Activated T-helper 1 cell treated with anti-CD3 and anti-CD28 coated beads, Interleukin-2, amount 50 U/mL, for 16 hours (primary cell): ENCODE results near the gene ALK.

Source experiments
- DNase-seq, 2 donors: peaks; one replicate each; pipeline ENCODE4 v3.0.0-alpha.2; 2020; ENCODE audit warnings: low read depth in 1 of 2, low spot score in 1 of 2

ALK gene

DNA sequence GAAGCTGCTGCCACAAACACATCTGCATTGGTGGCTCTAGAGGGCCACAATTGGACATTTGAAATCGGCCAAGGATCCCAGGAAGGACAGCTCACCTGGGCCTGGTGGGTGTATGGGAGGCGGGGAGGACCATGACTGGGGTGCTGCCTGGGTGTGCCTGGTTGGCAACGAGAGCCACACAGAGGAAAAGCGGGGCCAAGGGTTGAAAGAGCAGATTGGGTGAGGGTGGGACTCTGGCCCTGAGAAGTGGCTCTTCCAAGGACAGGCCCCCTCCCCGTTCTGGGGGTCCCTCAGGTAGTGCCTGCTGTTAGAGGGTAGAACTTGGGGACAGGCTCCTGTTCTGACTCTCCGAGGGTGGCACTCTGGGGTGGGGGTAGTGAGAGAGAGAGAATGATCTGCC, 703.3 kb downstream of the ALK start:
- no peak for DNase-seq

DNA sequence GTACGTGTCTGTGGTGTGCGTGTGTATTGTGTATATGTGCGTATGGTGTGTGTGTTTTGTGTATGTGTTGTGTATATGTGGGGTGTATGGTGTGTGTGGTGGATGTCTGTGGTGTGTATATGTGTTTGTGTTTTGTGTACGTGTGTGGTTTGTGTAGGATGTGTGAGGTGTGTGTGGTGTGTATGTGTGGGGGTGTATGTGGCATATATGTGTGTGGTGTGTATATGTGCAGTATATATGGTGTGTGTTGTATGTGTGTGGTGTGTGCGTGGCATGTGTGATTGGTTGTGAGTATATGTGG, 704.8 kb downstream of the ALK start:
- no peak for DNase-seq

DNA sequence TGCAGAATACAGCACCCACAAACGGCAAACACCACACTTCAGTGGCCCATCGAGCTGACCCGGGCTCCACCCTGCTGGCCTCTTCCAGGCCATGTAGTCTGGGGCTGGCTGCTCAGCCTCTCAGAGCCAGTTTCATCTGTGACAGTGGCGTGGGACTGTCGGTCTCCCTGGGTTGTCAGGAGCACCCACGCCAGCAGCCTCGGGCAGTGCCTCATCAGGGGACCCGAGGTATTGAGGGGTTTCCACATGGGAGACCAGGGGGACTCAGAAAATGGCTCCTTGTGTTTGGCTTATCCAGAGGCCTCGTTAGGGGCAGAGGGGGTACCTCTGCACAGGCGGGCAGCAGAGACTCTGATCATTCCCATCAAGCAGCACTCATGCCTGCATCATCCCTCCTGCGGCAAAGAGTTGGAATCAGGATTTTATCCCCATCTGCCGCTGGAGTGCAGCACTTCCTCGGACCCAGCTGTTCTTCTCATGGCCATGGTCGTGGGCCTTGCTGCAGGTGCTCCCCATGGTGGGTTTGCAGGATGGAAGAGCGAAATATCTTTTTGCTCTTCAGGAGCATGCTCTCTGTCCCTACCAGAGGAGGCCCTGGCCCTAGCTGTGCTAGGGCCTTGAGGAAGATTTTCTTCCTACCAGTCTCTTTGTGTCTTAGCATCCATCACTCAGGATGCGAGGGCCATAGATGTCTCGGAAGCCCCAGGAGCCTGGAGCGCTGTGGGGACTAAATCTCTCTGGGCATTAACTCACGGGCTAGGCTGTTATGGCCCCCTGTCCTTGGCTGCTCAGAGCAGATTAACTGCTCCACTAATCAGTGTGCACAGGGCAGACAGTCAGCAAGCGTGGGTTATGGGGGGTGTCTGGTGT, 705.4 kb downstream of the ALK start:
- DNase-seq = no peak

DNA sequence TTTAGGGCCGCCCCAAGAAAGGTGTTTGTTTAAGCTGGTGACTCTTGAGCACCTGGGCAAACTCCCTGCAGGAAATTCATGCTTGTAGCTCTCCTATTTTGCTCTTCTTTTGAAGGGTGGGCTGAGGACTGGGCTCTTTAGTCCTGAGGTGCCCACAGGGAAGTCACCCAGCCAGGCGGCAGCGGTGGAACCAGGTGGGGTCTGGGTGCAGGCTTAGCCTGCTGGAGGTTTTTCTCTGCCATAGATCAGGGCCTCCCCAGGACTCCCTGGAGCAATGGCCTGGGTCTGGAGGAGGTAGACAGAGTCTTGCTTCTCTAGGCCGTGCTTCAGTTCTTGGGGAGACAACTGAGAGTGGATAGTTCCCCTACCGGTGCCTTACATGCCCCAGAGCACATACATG, 706.3 kb downstream of the ALK start:
- DNase-seq = no peak

DNA sequence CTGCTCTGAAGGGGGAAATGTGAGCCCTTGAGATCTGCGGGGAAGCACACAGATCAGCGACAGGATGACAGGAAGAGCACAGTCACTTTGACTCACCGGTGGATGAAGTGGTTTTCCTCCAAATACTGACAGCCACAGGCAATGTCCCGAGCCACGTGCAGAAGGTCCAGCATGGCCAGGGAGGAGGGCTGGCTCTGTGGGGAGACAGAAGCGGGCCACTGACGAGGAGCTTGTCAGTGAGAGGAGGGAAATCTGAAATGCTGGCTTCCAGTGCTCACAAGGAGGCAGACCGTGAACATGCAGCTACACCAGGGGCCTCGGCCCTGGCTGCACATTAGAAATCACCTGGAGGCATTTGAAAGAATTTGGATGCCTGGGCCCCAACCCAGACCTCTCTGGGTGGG, 707.5 kb downstream of the ALK start:
- no peak for DNase-seq

DNA sequence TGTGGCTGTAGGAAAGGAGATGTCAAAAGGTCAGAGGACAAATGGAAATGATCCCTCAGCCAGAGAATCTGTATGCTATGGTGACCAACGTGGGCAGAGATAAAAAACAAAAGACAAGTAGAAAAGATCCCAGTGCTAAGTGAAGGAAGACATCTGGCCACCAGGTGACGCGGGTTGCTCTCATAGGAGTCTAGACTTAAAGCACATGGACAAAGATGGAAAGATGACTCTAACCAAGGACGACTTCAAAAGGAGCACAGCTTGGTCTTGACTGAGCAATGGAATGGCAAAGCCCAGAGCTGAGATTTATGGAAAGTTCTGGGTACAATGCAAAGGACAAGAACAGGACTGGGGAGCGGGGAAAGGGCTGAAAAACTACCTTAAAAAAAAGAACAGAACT, 709.4 kb downstream of the ALK start:
- DNase-seq = no peak

DNA sequence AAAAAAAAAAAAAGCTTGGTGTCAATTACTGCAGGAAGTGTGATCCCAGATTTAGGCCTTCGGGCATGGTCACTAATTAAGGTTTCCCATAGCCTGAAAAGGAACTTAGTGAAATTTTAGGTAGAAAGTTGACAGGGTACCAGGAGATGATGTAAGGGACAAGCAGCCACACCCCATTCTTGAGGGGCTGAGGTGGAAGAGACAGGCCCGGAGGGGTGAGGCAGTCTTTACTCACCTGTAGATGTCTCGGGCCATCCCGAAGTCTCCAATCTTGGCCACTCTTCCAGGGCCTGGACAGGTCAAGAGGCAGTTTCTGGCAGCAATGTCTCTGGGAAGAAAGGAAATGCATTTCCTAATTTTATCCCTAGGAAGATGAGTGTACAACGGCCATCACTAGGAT, 711.8 kb downstream of the ALK start:
- DNase-seq = no peak

DNA sequence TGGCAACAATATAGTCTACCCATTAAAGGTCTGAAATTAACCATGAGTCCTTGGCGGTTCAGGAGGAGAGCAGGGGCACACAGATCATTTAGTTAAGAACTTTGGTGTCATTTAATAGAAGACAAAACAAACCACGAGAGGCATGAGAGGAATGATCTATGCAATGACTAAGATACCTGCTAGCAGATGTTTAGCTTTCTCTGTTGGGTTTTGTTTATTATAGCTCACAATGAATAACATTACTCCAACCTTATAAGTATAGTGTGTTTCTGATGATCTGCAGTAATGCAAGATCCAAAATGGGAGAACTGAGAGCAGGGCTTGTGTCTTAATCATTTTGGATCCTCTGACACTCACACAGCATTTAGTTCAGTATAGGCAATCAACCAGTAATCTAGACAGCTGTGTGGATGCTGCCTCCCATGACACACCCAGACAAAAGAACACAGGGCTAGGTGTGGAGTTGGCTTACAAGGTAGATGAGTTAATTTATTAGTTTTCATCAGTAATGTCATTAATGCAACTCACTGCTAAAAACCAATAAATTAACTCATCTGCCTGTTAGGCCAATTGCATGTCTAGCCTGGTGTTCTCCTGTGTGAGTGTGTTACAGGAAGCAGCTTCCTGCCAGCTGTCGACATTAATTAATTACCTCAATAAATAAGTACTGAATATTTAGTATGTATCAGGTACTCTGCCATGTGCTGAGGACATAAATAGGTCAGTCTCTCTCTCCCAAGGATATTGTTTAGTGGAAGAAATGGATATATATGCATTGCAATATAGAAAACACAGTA, 713.8 kb downstream of the ALK start:
- no peak for DNase-seq

DNA sequence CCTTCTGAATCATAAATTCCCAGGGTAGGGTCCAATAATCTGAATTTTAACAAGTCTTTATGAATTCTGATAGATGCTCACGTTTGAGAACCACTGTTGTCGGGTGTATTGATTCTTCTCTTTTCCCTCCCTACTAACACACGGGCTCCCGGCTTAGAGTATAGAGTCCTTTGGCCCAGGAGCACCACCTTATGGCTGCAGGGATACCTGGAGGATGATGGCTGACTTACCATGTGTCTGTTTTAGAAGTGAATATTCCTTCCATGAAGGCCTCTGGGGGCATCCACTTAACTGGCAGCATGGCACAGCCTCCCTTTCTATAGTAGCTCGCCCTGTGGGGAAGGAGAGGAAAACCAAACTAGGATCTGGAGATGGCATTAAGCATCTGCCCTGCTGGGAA, 714.4 kb downstream of the ALK start:
- DNase-seq = no peak

DNA sequence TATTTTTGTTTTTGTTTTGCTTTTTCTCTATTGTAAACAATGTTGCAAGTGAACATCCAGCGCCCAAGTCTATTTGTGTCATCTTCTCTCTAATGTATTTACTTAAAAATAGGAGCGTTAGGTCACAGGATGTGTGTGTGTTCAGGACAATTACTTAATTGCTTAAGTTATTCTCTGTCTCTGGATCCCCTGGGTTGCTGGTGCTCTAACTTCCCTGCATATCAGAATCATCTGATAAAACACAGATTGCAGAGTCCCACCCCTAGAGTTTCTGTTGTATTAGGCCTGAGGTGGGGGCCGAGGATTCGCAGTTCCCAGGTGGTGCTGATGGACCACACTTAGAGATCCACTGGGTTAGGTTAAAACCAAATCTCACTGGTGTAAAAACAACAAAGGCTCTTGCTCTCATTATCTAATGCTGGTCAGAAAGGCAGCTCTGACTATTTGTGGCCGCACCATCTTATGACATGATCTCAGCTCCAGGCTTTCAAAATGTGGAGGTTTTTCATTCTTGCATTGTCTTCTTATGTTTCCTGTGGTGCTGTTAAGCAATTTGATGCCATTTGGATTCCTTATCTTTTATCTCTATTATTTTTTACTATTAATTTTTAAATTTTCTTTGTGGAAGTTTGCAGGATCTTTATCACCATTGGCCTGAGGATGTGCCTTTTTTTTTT, 718.4 kb downstream of the ALK start:
- DNase-seq = no peak

DNA sequence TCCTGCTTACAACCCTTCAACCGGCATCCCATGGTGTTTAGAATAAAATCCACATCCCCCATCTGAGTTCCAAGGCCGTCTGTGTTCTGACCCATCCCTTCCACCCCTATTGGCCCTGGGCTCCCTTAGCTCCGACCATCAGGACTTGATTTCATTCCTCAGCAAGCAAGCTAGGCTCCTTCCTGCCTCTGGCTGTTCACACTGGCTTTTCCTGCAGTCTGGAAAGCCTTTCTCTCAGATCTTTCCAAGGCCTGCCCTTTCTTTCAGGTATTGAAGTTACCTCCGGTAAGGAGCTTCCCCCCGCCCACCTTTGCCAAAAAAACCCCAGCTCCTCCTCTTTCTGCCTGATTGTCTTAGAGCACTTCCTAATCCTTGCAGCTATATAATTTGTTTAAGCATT, 719.4 kb downstream of the ALK start:
- no peak for DNase-seq

DNA sequence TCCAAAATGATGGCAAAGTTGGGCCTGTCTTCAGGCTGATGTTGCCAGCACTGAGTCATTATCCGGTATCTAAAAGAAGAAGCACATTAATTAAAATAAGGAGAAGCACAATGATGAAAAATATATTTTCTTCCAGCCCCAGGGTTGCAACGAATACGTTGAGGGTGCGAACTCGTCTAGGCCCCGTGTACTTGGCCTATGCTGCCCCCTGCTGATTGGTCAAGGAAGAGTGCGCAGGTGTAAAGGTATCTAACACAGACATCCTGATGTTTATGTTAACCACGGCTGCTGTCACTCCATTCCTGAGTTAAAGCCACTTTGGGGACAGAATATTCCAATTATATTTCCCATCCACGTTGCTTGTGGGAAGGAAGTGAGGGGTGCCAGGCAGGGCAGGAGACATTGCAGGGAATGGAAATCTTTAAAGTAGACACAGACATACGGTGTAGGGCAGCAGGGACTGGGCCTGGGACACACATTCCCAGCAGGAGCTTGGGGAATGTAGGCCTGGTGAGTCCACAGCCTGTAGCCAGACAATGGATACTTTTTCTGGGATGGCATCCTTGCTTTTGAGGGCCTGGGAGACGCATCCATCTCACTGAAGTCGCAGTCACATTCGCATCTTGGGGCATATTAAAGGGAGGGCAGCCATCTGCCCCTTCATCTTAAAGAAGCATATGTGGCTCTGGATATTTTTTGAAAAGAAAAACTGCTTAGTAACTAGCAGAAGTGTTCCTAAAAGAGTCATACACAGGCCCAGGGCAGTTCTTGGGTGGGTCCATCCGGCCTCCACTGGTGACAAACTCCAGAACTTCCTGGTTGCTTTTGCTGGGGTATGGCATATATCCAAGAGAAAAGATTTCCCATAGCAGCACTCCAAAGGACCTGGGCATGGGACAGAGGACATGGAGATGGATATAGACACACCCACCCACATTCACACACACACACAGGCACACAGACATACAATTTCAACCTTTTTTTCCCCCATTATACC, 724.3 kb downstream of the ALK start:
- DNase-seq = peak; percentile 50 to 60

DNA sequence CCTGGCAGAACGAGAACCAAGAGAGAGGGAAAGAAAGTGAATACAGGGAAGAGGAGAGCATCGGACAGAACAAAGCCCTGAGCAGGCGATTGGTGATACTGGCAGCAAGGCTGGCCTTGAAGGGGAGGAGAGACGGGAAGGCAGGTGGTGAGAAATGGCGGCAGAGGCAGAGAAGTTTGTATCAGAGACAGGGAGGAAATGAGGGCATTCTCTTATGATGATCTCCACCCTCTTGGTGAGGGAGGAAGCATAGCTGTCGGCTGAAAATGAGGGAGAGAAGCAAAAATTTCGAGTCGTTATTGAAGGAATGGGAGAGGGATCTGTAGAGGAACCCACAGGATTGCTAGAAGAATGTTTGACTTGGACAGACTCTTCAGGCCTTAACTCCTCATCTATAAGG, 725.6 kb downstream of the ALK start:
- DNase-seq = no peak

DNA sequence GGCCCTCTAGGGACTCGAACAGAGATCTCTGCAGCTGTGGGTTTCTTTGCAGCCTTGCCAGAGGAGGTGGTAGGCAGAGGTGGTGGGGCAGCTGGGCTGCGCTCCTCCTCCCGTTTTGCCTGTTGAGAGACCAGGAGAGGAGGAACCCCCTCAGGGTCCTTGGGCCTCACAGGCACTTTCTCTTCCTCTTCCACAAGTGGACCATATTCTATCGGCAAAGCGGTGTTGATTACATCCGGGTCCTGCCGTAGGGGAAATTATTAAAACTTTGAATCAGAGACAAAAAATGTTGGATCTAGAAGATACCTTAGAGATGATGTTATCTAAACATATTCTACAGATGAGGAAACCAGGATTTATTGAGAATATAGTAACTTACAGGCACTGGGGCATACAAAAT, 727.7 kb downstream of the ALK start:
- DNase-seq = no peak

DNA sequence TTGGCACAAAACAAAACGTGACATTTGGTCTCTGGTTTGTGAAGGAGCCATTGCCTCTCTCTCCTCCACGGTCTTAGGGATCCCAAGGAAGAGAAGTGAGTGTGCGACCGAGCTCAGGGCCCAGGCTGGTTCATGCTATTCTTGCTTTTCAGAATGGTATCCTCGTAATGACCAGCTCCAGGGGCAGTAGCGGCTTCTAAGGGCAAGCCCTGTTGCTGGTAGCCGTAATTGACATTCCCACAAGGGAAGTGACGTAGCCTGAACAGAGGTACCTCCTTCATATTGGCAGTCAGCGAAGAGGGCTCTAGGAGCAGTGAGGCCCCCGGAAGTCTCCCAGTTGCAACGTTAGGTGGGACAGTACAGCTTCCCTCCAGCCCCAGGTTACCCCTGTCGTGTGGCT, 728.3 kb downstream of the ALK start:
- no peak for DNase-seq

DNA sequence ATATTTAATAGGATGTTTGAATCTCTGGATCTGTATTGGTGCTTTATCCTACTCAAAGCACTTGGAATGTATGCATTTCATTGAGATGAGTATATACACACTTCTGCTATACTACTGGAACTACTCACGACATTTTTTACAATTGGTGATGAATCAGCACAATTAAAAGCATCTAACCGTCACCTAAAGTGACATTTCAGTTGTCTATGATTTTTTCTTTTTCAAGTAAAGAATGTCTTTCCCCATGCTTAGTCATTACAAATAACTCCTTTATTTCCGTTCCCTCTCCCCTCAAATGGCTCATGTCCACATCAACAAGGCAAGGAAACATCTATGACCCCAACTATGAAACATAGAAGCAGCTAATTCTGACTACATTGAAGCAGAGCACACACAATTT, 728.9 kb downstream of the ALK start:
- no peak for DNase-seq

DNA sequence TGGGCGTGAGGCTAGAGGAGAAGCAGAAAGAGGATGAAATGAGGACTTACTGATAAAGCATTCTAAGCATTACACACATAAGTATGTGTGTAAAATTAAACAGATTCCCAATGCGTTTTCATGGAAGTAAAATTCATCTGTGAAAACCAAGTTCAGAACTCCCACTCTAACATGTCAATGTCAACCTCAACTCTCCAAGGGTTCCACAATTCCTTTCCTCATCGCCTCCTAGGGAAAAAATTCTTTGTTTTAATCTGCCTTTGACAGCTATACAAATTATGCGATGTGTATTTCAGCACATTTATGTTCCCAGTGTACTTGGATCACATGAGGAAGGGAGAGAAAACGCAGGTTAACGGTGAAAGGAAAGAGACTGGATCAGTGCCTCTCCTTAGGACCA, 729.6 kb downstream of the ALK start:
- DNase-seq = no peak

DNA sequence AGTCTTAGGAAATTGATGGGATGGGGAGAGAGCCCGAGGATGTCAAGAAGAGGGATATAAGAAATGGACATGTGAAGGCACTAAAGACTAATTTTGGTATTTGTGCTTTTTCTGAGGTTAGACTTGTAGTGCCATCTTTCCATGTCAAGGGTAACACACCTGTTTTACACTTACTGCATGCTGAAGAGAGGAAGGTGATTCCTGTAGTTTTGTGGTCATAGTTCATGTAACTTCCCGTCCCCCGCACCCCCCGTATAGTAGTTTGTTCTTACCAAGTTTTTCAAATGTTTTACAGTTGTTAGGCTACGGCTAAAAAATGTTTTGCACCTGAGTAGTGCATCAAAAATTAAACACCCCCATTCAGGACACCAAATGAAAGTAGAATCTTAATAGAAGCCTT, 732.3 kb downstream of the ALK start:
- DNase-seq = no peak

DNA sequence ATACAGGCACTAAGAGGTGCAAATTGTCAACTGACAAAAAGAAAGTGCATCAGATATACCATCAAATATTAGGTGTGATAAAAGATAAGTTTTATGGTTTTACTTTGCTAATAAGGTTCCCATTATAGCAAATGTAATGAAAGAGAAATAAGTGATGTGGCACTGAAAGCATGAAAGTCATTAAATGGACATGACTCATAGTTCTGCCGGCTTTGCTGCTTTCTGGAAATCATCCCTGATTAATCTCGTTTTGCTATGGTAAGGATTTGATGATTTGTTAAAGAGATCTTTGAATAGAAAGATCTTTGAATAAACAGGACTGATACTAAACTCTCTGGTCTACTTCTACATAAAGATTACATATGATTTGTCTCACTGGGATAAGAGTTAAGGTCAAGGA, 733.5 kb downstream of the ALK start:
- no peak for DNase-seq

DNA sequence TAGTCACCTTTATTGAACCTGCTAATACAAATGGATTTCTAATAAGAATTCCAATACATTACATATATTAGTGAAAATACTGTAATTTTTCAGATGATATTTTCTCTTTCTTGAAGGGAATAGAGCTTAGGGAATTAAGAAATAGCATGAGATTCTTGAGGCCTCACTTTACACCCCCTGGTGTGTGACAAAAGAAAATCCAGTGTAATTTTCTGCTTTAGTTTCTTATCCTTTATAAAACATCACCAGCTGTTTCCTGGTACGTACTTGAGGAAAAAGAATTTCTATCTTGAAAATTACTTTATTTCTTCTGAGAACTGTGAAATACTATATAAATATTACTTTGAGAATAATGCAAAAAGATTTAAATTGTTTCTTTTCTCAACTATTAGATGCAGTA, 734.6 kb downstream of the ALK start:
- DNase-seq = no peak

DNA sequence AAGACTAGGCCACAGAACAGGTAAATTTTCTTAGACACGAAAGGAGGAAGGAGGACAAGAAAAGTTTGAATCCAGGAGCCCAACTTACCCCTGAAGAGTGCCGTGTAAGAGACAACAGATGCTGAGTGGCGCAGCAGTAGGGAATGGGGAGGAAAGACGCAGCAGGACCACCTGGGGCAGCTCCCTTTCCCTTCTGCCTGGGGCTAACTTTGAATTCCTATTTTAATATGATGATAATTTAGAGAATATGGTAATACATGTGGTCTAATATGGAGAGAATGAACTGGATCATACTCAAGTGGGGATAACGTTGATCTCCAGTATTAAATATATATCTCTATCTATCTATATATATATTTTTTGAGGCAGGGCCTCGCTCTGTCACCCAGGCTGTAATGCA, 736.9 kb downstream of the ALK start:
- no peak for DNase-seq
